Mesenchymal stem cell (in vitro differentiated cells and primary cell): ENCODE data around the gene KCTD7.

Experiments
- DNase-seq: peaks from one replicate; pipeline ENCODE4 v3.0.0-alpha.2; 2013
- H2AFZ ChIP-seq: one replicate; pipeline ENCODE4 v1.6.1; 2013; ENCODE audit warnings: low read depth, mild to moderate bottlenecking, control low read depth, inconsistent platforms, low read length, moderate library complexity
- H2AK5ac ChIP-seq: 2 replicates; pipeline ENCODE4 v1.6.1; 2013; ENCODE audit warnings: low read length, moderate library complexity, mild to moderate bottlenecking, inconsistent platforms; ENCODE audit not compliant: severe bottlenecking
- H2BK120ac ChIP-seq: one replicate; pipeline ENCODE4 v1.6.1; 2013; ENCODE audit warnings: low read depth, mild to moderate bottlenecking, inconsistent platforms, low read length, moderate library complexity
- H2BK12ac ChIP-seq, 2 experiments: one replicate each; pipeline ENCODE4 v1.6.1; 2013; ENCODE audit warnings: inconsistent platforms in 2 of 2, low read length in 2 of 2, mild to moderate bottlenecking in 2 of 2, moderate library complexity in 2 of 2, control low read depth in 1 of 2
- H2BK15ac ChIP-seq: one replicate; pipeline ENCODE4 v1.6.1; 2013; ENCODE audit warnings: mild to moderate bottlenecking, low read depth, inconsistent platforms; ENCODE audit not compliant: poor library complexity, severe bottlenecking
- H2BK5ac ChIP-seq: 2 replicates; pipeline ENCODE4 v1.6.1; 2013; ENCODE audit warnings: low read depth, mild to moderate bottlenecking, low read length, control low read depth, inconsistent platforms; ENCODE audit not compliant: poor library complexity, severe bottlenecking
- H3K14ac ChIP-seq, 2 experiments: one replicate each; pipeline ENCODE4 v1.6.1; 2013; ENCODE audit warnings: inconsistent platforms in 2 of 2, low read length in 2 of 2, control low read depth in 1 of 2, mild to moderate bottlenecking in 1 of 2, moderate library complexity in 1 of 2
- H3K18ac ChIP-seq, 2 experiments: one replicate each; pipeline ENCODE4 v1.6.1; 2013; ENCODE audit warnings: inconsistent platforms in 2 of 2, low read length in 2 of 2, control low read depth in 1 of 2, low read depth in 1 of 2, mild to moderate bottlenecking in 1 of 2
- H3K23ac ChIP-seq, 2 experiments: one replicate each; pipeline ENCODE4 v1.6.1; 2013; ENCODE audit warnings: inconsistent platforms in 2 of 2, low read length in 2 of 2, mild to moderate bottlenecking in 2 of 2, moderate library complexity in 2 of 2, control low read depth in 1 of 2
- H3K27ac ChIP-seq: 2 replicates; pipeline ENCODE4 v1.5.1; 2013; ENCODE audit warnings: mild to moderate bottlenecking, moderate library complexity, low read length, control low read depth, inconsistent platforms; ENCODE audit not compliant: poor library complexity, severe bottlenecking
- H3K27me3 ChIP-seq, 2 experiments: 2 replicates each; pipeline versions ENCODE4 v1.6.1 to v1.7.0; 2013; ENCODE audit warnings: low read length in 2 of 2, mild to moderate bottlenecking in 2 of 2, moderate library complexity in 2 of 2, control low read depth in 1 of 2, inconsistent platforms in 1 of 2; ENCODE audit not compliant: control insufficient read depth in 1 of 2, insufficient read depth in 1 of 2
- H3K36me3 ChIP-seq, 2 experiments: 2 replicates each; pipeline versions ENCODE4 v1.6.1 to v1.7.0; 2013; ENCODE audit warnings: low read length in 2 of 2, control low read depth in 1 of 2, inconsistent platforms in 1 of 2, low read depth in 1 of 2, mild to moderate bottlenecking in 1 of 2; ENCODE audit not compliant: insufficient read depth in 2 of 2, control insufficient read depth in 1 of 2
- H3K4ac ChIP-seq, 2 experiments: one replicate each; pipeline ENCODE4 v1.6.1; 2013; ENCODE audit warnings: inconsistent platforms in 2 of 2, low read length in 2 of 2, mild to moderate bottlenecking in 2 of 2, moderate library complexity in 2 of 2, control low read depth in 1 of 2, low read depth in 1 of 2
- H3K4me1 ChIP-seq: 2 replicates; pipeline ENCODE4 v1.6.1; 2013; ENCODE audit warnings: low read depth, low read length, control low read depth; ENCODE audit not compliant: control insufficient read depth, insufficient read depth
- H3K4me2 ChIP-seq: 2 replicates; pipeline ENCODE4 v1.6.1; 2013; ENCODE audit warnings: low read length, mild to moderate bottlenecking, inconsistent platforms; ENCODE audit not compliant: poor library complexity, severe bottlenecking
- H3K4me3 ChIP-seq, 2 experiments: 2 replicates each; pipeline versions ENCODE4 v1.5.1 to v1.7.0; 2013; ENCODE audit warnings: low read length in 2 of 2, mild to moderate bottlenecking in 2 of 2, control low read depth in 1 of 2, low read depth in 1 of 2; ENCODE audit not compliant: insufficient read depth in 1 of 2
- H3K79me1 ChIP-seq: replicated peaks from 2 replicates; pipeline ENCODE4 v1.6.1; 2013; ENCODE audit warnings: mild to moderate bottlenecking, control low read depth, low read length, inconsistent platforms; ENCODE audit not compliant: poor library complexity, severe bottlenecking
- H3K9ac ChIP-seq: 2 replicates; pipeline ENCODE4 v1.7.0; 2013; ENCODE audit warnings: mild to moderate bottlenecking, low read length, moderate library complexity
- H3K9me3 ChIP-seq: 2 replicates; pipeline ENCODE4 v1.7.0; 2013; ENCODE audit warnings: mild to moderate bottlenecking, low read length; ENCODE audit not compliant: control insufficient read depth
- H4K8ac ChIP-seq: one replicate; pipeline ENCODE4 v1.6.1; 2013; ENCODE audit warnings: inconsistent platforms, mild to moderate bottlenecking, low read length, moderate library complexity
- H4K91ac ChIP-seq: one replicate; pipeline ENCODE4 v1.6.1; 2013; ENCODE audit warnings: mild to moderate bottlenecking, low read length, inconsistent platforms
- WGBS: methylation state at CpG from one replicate; pipeline ENCODE4 v1.1.7; 2013; ENCODE audit warnings: mixed read lengths; 5-methylcytosine and 5-hydroxymethylcytosine counted together

The KCTD7 gene

DNA sequence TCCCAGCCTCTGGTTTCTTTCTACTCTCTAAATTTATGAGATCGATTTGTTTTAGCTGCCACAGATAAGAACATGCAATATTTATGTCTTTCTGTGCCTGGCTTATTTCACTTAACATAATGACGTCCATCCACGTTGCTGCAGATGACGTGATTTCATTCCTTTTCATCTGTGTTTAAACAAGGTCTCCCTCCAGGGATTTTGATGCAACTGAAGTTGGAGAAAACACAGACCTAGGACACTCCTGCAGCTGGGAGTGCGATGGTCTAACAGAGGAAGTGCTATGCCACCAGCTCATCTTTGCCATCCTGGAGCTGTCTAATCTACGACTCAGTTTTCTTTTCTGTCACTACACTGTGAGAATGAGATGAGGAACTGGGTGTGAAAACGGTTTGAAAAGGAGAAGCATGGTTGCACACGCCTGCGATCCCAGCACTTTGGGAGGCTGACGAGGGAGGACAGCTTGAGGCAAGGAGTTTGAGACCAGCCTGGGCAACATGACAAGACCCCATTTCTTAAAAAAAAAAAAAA is 1.5 kb upstream of the KCTD7 start:
- H2BK5ac ChIP-seq = no peak overlapping the region
- H3K9me3 ChIP-seq = no peaks in the 10 kb centered on the region
- H2BK15ac ChIP-seq = no peak overlapping the region
- peak overlapping the region in 1 of 2 experiments; percentile 33 for H2BK12ac ChIP-seq
- H2BK120ac ChIP-seq = no peak overlapping the region
- no peak overlapping the region for H2AK5ac ChIP-seq
- no peak overlapping the region for H3K23ac ChIP-seq
- DNase-seq = peak; percentile 99
- no peak overlapping the region for H3K27ac ChIP-seq
- no peak overlapping the region for H3K14ac ChIP-seq
- H3K27me3 ChIP-seq = no peaks in the 10 kb centered on the region
- peaks cover 14% of the 10 kb centered on the region for H3K4me1 ChIP-seq
- peak overlapping the region in 1 of 2 experiments; percentile 83 for H3K4me3 ChIP-seq
- H3K79me1 ChIP-seq = peaks cover 20% of the 10 kb centered on the region
- H4K91ac ChIP-seq = no peak overlapping the region
- peaks cover 0 to 4% of the 10 kb centered on the region in 2 experiments for H3K36me3 ChIP-seq
- H3K4ac ChIP-seq = no peak overlapping the region
- H4K8ac ChIP-seq = no peak overlapping the region
- H2AFZ ChIP-seq = no peak overlapping the region
- no peak overlapping the region for H3K4me2 ChIP-seq
- H3K18ac ChIP-seq = no peak overlapping the region
- H3K9ac ChIP-seq = peak overlapping the region; percentile 98
- WGBS = 23% methylated on average over 7 of the region's 10 CpGs

DNA sequence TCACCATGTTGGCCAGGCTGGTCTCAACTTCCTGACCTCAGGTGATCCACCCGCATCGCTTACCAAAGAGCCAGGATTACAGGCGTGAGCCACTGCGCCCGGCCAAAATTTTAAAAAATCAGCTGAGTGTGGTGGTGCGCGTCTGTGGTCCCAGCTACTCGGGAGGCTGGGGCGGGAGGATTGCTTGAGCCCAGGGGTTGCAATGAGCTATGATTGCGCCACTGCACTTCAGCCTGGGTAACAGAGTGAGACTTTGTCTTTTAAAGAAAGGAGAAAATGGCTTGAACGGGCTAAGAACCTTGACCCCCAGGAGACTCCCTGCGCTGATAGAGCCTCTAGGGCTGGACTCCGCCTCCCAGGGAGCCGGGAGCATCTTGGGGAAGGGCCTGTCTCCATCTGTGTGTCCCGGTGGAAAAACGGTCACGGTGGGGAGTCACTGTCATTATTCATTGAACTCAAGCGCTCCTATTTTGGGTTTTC is 760 bp upstream of the KCTD7 start:
- Histone ChIP-seq H2BK15ac (peak overlapping the region; percentile 85), H3K23ac (no peak overlapping the region), H2AK5ac (no peak overlapping the region), H3K4me1 (peaks cover 14% of the 10 kb centered on the region), H2BK5ac (peak overlapping the region; percentile 84), H3K79me1 (peaks cover 20% of the 10 kb centered on the region), H2BK12ac (no peak overlapping the region), H4K91ac (peak overlapping the region; percentile 82), H3K9ac (peak overlapping the region; percentile 98), H3K9me3 (no peaks in the 10 kb centered on the region), H3K27me3 (no peaks in the 10 kb centered on the region), H3K18ac (peak overlapping the region; percentile 95 to 98), H4K8ac (peak overlapping the region; percentile 89), H3K4me2 (peak overlapping the region; percentile 73), H3K14ac (no peak overlapping the region), H2AFZ (no peak overlapping the region), H3K36me3 (peaks cover under 1 to 4% of the 10 kb centered on the region in 2 experiments), H3K4me3 (peak overlapping the region; percentile 83 to 85), H2BK120ac (no peak overlapping the region), H3K27ac (peak overlapping the region; percentile 56), H3K4ac (peak overlapping the region; percentile 85 to 90)
- no peak for DNase-seq
- 12% methylated on average over 18 of the region's 18 CpGs for WGBS

DNA sequence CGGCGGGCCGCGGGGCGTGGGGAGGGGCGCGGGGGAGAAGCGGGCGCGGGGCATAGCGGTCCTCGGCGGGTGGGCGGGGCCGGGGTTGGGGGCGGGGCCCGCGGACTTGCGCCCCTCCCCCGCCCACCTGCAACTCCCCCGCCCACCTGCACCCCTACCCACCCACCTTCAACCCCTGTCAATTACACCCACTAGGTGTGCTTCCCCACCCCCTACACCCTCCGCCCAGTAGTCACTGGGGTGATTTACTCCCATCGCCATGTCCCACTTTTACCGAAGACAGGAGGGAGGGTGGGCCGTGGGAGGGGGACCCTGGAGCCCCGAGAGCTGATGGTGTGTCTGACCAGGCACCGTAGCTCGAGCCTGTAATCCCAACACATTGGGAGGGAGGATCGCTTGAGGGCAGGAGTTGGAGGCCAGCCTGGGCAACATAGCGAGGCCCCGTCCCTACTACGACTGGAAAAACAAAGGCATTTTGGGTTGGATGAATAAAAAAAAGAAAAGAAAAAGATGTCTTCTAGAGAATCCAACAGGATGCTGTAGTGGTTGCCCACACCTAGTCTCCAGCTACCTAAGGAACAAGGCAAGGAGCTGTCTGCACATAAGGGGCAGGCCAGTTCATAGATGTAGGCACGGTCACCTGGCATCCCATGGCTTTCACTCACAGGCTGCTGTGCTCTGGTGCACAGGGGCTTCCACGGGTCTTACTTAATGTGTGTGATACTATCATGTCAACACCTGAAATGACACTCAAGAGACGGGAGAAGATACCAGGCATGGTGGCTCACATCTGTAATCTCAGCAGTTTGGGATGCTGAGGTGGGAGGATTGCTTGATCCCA is 761 bp downstream of the KCTD7 start:
- Histone ChIP-seq H2AK5ac (peak overlapping the region; percentile 21), H3K36me3 (peaks cover 8 to 17% of the 10 kb centered on the region in 2 experiments), H3K4ac (peak overlapping the region in 1 of 2 experiments; percentile 93), H3K79me1 (peaks cover 23% of the 10 kb centered on the region), H4K91ac (peak overlapping the region; percentile 67), H4K8ac (peak overlapping the region; percentile 83), H3K18ac (peak overlapping the region in 1 of 2 experiments; percentile 98), H3K4me1 (peaks cover 14% of the 10 kb centered on the region), H3K14ac (peak overlapping the region in 1 of 2 experiments; percentile 98), H3K27me3 (no peaks in the 10 kb centered on the region), H3K4me2 (peak overlapping the region; percentile 81), H3K27ac (no peak overlapping the region), H3K23ac (peak overlapping the region in 1 of 2 experiments; percentile 83), H2BK5ac (peak overlapping the region; percentile 61), H2BK120ac (peak overlapping the region; percentile 93), H3K9ac (peak overlapping the region; percentile 88), H2BK15ac (peak overlapping the region; percentile 76), H3K4me3 (peak overlapping the region; percentile 87 to 88), H2BK12ac (peak overlapping the region; percentile 28 to 98), H2AFZ (peak overlapping the region; percentile 76), H3K9me3 (no peaks in the 10 kb centered on the region)
- 64% methylated on average over 14 of the region's 35 CpGs for WGBS
- no peak for DNase-seq

DNA sequence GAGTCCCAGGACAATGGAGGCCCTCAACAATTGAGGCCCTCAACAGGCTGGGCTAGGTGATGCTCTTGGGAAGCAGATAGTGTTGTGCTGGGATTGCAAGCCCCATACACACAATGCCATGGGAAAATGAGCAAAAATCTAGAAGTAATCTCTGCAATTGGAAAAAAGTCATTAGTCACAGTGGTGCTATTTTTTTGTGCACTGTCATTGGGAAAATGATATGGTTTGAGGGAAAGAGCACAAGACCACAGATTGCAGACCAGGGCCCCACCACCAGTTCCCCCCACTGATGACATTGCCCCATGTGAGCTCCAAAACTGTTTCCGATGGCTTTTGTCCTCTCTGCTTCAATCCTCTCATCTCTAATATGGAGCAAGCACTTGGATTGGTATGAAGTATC is 1.9 kb downstream of the KCTD7 start:
- no peak for DNase-seq
- Histone ChIP-seq H2BK120ac (no peak overlapping the region), H3K27me3 (no peaks in the 10 kb centered on the region), H3K36me3 (peaks cover 8 to 23% of the 10 kb centered on the region in 2 experiments), H2BK12ac (no peak overlapping the region), H3K4me3 (peak overlapping the region in 1 of 2 experiments; percentile 87), H2AK5ac (no peak overlapping the region), H3K79me1 (peaks cover 23% of the 10 kb centered on the region), H3K14ac (no peak overlapping the region), H2BK15ac (no peak overlapping the region), H3K27ac (no peak overlapping the region), H4K8ac (no peak overlapping the region), H3K4me1 (peaks cover 17% of the 10 kb centered on the region), H3K9ac (no peak overlapping the region), H2AFZ (no peak overlapping the region), H4K91ac (peak overlapping the region; percentile 4), H3K9me3 (no peaks in the 10 kb centered on the region), H2BK5ac (no peak overlapping the region), H3K18ac (no peak overlapping the region), H3K23ac (no peak overlapping the region), H3K4ac (no peak overlapping the region), H3K4me2 (no peak overlapping the region)
- no CpG with 5 or more reads among the region's 1 CpG for WGBS
